OCI-LY3 (cell line): ENCODE results near the gene ZBTB7C.

Source experiments
- CTCF ChIP-seq: fragments of 200-600, 300-600 bp; sonication (generic); IDR thresholded peaks from 2 replicates; pipeline ENCODE4 v1.5.1; 2014; ENCODE audit warnings: antibody characterized with exemption, low read length, low read depth
- EZH2phosphoT487 ChIP-seq: fragments of 200-600 bp; shearing (Covaris generic); IDR thresholded peaks from 2 replicates; pipeline ENCODE4 v1.6.1; 2018; ENCODE audit warnings: antibody characterized with exemption, mixed run types, low read depth

- TF ChIP-seq CTCF = no peak
- no peak for TF ChIP-seq EZH2phosphoT487
These were observed 245.5 kb downstream of the ZBTB7C start for GRCh38 chr18:48163738-48164115.
